HL-60/S4 treated with phorbol 12-myristate 13-acetate at 8.2 ng/mL for 4 days and 3 days (cell line): ENCODE measurements around the gene TLCD3A.
"Not testable (repeated sequence)": the region's sequence is repeated elsewhere in the genome, so short reads cannot be mapped to it uniquely, and the experiment has no call there.

Experiments
- in situ Hi-C: fragments of 300-500 bp; cut with MboI; formaldehyde crosslinking; loops from 2 replicates; pipeline ENCODE4 v1.15.0; 2022; ENCODE audit warnings: low sequenced_read_pairs

The TLCD3A gene

GRCh38 chr17:732067-732901 is at the start of gene TLCD3A:
TLCD3A (plus strand) TSS chr17:732596; CDS start chr17:732648, 52 bp downstream.
- in situ Hi-C loops, result no loop called here

GRCh38 chr17:683040-683439 is 49.4 kb upstream of the TLCD3A start:
- in situ Hi-C loops, result no loop called here

- in situ Hi-C loops, result no loop called here
Observed at GRCh38 chr17:683499-684254, 48.7 kb upstream of the TLCD3A start.

- in situ Hi-C loops, result no loop called here
Observed at GRCh38 chr17:685006-685405, 47.4 kb upstream of the TLCD3A start.

- in situ Hi-C loops, result no loop called here
Observed at GRCh38 chr17:688100-688989, 44.1 kb upstream of the TLCD3A start.

- in situ Hi-C loops, result no loop called here
Observed at GRCh38 chr17:689556-690275, 42.7 kb upstream of the TLCD3A start.

GRCh38 chr17:690361-690760 is 42.0 kb upstream of the TLCD3A start:
- in situ Hi-C loops, result no loop called here

GRCh38 chr17:691423-691822 is 41.0 kb upstream of the TLCD3A start:
- in situ Hi-C loops, result no loop called here

- in situ Hi-C loops, result no loop called here
Observed at GRCh38 chr17:692116-692515, 40.3 kb upstream of the TLCD3A start.

GRCh38 chr17:693791-694638 is 38.4 kb upstream of the TLCD3A start:
- in situ Hi-C loops, result no loop called here

- in situ Hi-C loops, result no loop called here
Observed at GRCh38 chr17:696369-696768, 36.0 kb upstream of the TLCD3A start.

GRCh38 chr17:697682-698081 is 34.7 kb upstream of the TLCD3A start:
- in situ Hi-C loops, result no loop called here

- in situ Hi-C loops, result not testable (repeated sequence)
Observed at GRCh38 chr17:698096-698495, 34.3 kb upstream of the TLCD3A start.

- in situ Hi-C loops, result no loop called here
Observed at GRCh38 chr17:699345-699744, 33.1 kb upstream of the TLCD3A start.

GRCh38 chr17:700504-701094 is 31.8 kb upstream of the TLCD3A start:
- in situ Hi-C loops, result no loop called here

- in situ Hi-C loops, result no loop called here
Observed at GRCh38 chr17:703081-703875, 29.1 kb upstream of the TLCD3A start.

- in situ Hi-C loops, result no loop called here
Observed at GRCh38 chr17:704111-704864, 28.1 kb upstream of the TLCD3A start.

- in situ Hi-C loops, result no loop called here
Observed at GRCh38 chr17:705011-705410, 27.4 kb upstream of the TLCD3A start.
